GM12891 (cell line): Measurements from ENCODE around the gene SLC6A11.

Experiments used
- DNase-seq: peaks from one replicate; pipeline ENCODE4 v3.0.0; 2011; ENCODE audit warnings: low spot score; ENCODE audit not compliant: insufficient read length
- FAIRE-seq: peaks from 2 replicates; lab custom pipeline; 2011; peaks lifted over from hg19 to GRCh38; lab: Jason Lieb, UNC
- PAX5 ChIP-seq: IDR thresholded peaks from 2 replicates; pipeline ENCODE4 v1.6.1; 2011; ENCODE audit warnings: low read length, moderate library complexity, mild to moderate bottlenecking; ENCODE audit not compliant: insufficient read depth, severe bottlenecking
- POLR2A ChIP-seq: IDR thresholded peaks from 2 replicates; pipeline ENCODE4 v1.6.1; 2011; ENCODE audit warnings: low read depth, low read length, control low read depth
- POLR2AphosphoS5 ChIP-seq: IDR thresholded peaks from 2 replicates; pipeline ENCODE4 v1.6.1; 2011; ENCODE audit warnings: low read depth, low read length, control low read depth
- POU2F2 ChIP-seq: IDR thresholded peaks from 2 replicates; pipeline ENCODE4 v1.6.1; 2011; ENCODE audit warnings: low read depth, mild to moderate bottlenecking, control low read depth, low read length, moderate library complexity
- SPI1 ChIP-seq: IDR thresholded peaks from 2 replicates; pipeline ENCODE4 v1.6.1; 2011; ENCODE audit warnings: low read depth, low read length, control low read depth
- TAF1 ChIP-seq: IDR thresholded peaks from 2 replicates; pipeline ENCODE4 v1.6.1; 2011; ENCODE audit warnings: low read depth, low read length, control low read depth

The SLC6A11 gene

GRCh38 chr3:10855871-10856662 lies 40.0 kb downstream of the SLC6A11 start:
- no peak for TF ChIP-seq TAF1
- TF ChIP-seq POU2F2 = no peak
- TF ChIP-seq POLR2A = no peak
- TF ChIP-seq SPI1 = no peak
- TF ChIP-seq PAX5 = no peak
- no peak for TF ChIP-seq POLR2AphosphoS5
- no peak for FAIRE-seq
- no peak for DNase-seq

GRCh38 chr3:10857235-10857634 lies 41.2 kb downstream of the SLC6A11 start:
- DNase-seq = no peak
- no peak for TF ChIP-seq SPI1
- TF ChIP-seq POLR2A = no peak
- TF ChIP-seq POLR2AphosphoS5 = no peak
- no peak for TF ChIP-seq TAF1
- no peak for FAIRE-seq

- FAIRE-seq (no peak), DNase-seq (no peak)
- TF ChIP-seq POLR2AphosphoS5 (no peak), PAX5 (no peak), SPI1 (no peak), POLR2A (no peak), TAF1 (no peak), POU2F2 (no peak)
These were observed 42.1 kb downstream of the SLC6A11 start for GRCh38 chr3:10858091-10858490.

GRCh38 chr3:10867384-10867783 lies 51.4 kb downstream of the SLC6A11 start:
- FAIRE-seq (no peak), DNase-seq (no peak)
- no peak for TF ChIP-seq PAX5
- no peak for TF ChIP-seq POLR2A
- TF ChIP-seq SPI1 = no peak
- TF ChIP-seq POLR2AphosphoS5 = no peak
- TF ChIP-seq POU2F2 = no peak
- no peak for TF ChIP-seq TAF1

- no peak for DNase-seq
- TF ChIP-seq TAF1 (no peak), POU2F2 (no peak), POLR2A (no peak), SPI1 (no peak), PAX5 (no peak), POLR2AphosphoS5 (no peak)
- FAIRE-seq = no peak
These were observed 53.4 kb downstream of the SLC6A11 start for GRCh38 chr3:10869460-10869859.

- DNase-seq (no peak), FAIRE-seq (no peak)
- TF ChIP-seq SPI1 = no peak
- no peak for TF ChIP-seq POLR2A
- no peak for TF ChIP-seq POLR2AphosphoS5
- no peak for TF ChIP-seq POU2F2
- TF ChIP-seq TAF1 = no peak
- TF ChIP-seq PAX5 = no peak
These were observed 54.3 kb downstream of the SLC6A11 start for GRCh38 chr3:10870296-10870695.

- FAIRE-seq (no peak), DNase-seq (no peak)
- no peak for TF ChIP-seq POLR2AphosphoS5
- no peak for TF ChIP-seq SPI1
- TF ChIP-seq PAX5 = no peak
- TF ChIP-seq POU2F2 = no peak
- TF ChIP-seq TAF1 = no peak
- no peak for TF ChIP-seq POLR2A
These were observed 57.4 kb downstream of the SLC6A11 start for GRCh38 chr3:10873415-10873814.

GRCh38 chr3:10875914-10876313 lies 59.9 kb downstream of the SLC6A11 start:
- FAIRE-seq = no peak
- no peak for DNase-seq
- TF ChIP-seq SPI1 (no peak), POLR2AphosphoS5 (no peak), TAF1 (no peak), POU2F2 (no peak), PAX5 (no peak), POLR2A (no peak)

- no peak for TF ChIP-seq POLR2AphosphoS5
- DNase-seq (no peak), FAIRE-seq (no peak)
These were observed 60.6 kb downstream of the SLC6A11 start for GRCh38 chr3:10876661-10877060.

- DNase-seq (no peak), FAIRE-seq (no peak)
- TF ChIP-seq SPI1 = no peak
- TF ChIP-seq PAX5 = no peak
- TF ChIP-seq POU2F2 = no peak
- TF ChIP-seq POLR2A = no peak
- TF ChIP-seq TAF1 = no peak
- TF ChIP-seq POLR2AphosphoS5 = no peak
These were observed 66.8 kb downstream of the SLC6A11 start for GRCh38 chr3:10882851-10883250.
